ENCODE data around the gene SULT1C3.

The SULT1C3 gene

DNA sequence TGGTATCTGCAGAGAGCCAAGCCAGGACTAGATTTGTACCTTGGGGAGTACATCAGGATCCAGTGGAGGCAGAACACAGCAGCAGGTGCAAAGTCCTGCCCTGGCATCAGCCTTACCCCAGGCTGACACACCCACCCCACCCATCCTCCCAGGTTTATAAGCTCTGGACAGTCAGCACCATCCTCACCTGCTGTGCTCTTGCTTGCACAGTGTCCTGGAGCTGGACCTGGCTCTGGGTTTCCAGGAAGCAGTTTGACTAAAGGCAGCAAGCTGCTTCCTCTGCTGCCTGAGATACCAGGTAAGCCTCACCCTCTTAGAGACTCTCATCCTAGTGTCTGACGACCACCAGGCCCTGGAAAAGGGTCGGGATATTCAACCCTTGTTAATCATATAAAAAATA lies at the start of gene SULT1C3:
TSS of gene SULT1C3 (plus strand) at position 183 of the 400 bp plus-strand sequence. CDS start 7,227 bp downstream, outside the sequence.
- DNase-seq, result no peak

DNA sequence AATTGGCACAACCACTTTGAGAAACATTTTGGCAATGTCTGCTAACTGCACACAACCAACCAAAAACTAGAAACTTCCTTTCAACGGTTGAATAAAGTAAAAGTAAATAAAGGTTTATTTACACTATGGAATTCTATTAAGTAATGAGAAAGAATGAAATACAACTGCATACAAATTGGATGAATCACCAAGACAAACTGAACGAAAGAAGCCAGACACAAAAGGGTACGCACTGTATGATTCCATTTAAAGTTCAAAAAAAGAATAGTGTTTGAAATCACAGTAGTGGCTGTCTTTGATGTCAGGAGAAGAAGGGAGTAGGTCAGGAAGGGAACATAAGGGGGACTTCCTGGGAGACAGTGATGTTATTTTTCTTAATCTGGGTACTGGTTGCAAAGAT lies 46.5 kb upstream of the SULT1C3 start:
- no peak for DNase-seq

DNA sequence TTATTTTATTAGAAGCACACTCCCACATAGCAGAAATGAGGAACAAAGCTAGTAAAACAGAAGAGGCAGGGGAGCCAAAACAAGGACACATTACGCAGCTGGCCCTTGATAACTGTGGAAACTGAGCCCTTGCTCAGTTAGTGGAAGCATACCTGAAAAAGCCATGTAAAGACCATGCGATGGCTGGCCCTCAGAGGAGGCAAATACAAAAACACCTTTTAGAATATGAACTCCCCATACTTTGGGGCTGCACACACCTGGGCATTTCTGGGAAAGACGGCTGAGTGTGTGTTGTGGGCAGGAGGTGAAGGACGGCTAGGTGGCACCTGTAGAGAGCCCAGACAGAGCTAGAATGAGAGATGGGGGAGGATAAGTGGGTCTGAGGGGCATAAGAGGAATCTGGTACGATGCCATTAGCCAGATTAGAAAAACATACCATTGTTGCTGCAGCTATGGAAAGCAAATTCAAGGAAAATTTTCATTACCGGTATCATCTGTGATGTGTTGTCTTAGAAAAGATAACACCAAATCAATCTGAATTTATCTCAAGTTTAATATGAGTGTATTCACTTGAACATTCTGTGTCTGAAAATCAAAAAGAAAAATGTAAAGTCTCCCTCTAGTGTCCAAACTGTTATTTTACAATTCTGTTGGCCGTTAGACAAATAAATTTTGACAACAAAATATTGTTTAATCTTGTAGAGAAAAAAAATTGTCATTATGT lies 45.2 kb upstream of the SULT1C3 start:
- no peak for DNase-seq

DNA sequence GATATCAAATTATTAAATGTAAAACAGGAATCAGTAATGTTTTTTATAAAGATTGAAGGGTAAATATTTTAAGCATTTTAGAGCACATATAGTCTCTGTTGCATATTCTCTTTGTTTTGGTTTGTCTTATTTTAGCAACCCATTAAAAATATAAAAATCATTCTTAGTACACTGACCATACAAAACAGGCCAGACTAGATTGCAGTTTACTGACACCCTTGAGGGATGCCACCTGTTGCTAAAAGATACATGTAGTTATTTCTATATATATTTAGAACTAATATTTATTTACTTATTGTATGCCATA lies 44.7 kb upstream of the SULT1C3 start:
- DNase-seq, result no peak

DNA sequence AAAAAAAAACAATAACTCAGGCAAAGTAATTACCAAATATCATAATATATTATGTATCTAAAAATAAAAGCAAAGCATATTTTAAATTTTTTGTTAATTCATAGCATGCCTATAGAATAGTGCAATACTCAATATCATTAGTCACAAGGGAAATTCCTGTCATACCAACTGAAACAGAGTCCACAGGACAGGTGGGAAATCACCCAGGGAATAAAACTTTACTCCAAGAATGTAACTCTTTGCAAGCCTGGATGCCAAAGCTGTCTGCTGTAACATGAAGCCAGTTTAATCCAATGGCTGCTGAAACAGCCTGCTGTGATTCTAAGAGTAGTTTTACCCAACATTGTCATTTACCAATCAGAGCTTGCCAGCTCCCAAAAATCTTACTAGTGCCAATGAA lies 40.0 kb upstream of the SULT1C3 start:
- DNase-seq, result no peak

DNA sequence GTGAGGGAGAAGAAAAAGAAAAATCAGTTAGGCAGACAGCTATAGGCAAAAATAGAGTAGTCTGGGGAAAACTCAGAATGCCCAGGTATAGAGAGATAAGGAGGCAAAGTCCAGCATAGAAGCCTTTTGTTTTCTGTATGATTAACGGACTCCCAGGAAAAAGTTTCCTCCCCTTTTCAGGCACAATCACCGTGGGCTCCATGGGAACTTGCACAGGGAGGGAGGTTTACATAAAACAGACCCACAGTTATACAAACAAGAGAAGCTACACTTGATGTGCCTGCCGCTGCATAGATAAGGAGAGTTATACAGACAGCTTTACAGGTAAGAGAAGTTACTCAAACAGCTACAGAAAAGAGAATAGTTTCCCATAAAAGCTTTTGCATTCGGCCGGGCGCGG lies 39.2 kb upstream of the SULT1C3 start:
- DNase-seq, result no peak

DNA sequence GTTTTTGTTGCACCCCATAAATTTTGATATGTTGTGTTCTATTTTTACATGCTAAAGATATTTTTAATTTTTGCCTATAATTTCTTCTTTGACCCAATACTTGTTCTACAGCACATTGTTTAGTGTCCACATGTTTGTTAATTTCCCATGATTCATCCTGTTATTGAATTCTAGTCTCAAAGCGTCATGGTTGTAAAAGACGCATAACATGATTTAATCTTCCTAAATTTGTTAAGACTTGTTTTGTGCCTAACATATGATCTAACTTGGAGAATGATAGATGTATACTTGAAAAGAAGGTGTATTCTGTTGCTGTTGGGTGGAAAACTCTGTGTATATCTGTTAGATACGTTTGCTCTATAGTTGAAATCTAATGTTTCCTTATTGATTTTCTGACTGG lies 27.1 kb upstream of the SULT1C3 start:
- no peak for DNase-seq

DNA sequence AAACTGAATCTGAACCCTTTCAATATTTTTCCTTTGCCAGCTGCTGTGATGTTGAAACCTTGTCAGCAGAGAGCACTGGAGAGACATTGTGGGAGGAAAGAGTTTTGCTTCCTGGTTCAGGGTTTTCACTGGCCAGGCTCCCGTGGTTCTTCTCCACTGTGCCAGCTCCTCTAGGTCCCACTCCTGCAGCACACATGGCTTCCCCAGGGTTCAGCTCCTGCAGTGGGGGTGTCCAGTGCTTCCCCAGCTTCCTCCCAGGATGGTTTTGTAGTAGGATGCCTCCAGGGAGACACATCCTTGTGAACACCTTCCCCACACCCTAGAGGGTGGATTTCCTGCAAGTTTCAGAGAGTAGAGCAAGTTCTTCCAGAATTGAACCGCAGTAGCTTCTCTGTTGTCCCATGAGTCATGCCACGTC lies 24.0 kb upstream of the SULT1C3 start:
- DNase-seq, result peak; percentile 67

DNA sequence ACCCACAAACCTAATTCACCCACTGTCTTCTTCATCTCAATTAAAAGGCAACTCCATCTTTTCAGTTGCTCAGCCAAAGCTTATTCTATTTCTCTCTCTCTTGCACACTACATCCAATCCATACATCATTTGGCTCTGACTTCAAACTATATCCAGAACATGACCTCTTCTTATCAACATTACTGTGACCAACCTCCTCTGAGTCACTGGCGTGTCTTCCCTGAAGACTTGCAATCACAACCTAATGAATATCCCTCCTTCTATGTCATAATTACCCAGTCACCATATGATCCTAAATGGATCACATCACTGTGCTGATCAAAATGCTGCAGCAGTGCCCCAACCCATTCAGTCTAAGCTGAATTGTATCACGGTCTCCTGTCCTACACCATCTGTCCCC lies 22.6 kb upstream of the SULT1C3 start:
- no peak for DNase-seq

DNA sequence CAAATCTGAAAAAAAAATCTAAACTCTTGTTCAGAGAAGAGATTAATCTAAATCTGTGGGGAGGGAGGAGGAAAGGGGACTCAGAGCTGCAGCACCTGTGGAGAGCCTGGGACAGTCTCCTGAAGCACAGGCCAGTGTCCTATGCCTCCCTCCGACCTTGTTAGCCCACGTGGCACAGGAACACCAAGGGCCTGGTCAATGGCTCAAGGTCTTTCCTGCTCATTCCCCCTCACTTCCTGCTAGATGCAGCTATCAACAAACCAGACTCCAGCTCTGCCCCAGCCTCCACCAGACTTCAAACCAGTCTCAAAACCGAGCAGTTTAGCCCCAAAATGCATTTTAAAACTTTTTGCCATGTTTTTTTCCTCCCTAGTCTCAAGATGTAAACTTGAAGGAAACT lies 20.1 kb upstream of the SULT1C3 start:
- DNase-seq, result no peak

DNA sequence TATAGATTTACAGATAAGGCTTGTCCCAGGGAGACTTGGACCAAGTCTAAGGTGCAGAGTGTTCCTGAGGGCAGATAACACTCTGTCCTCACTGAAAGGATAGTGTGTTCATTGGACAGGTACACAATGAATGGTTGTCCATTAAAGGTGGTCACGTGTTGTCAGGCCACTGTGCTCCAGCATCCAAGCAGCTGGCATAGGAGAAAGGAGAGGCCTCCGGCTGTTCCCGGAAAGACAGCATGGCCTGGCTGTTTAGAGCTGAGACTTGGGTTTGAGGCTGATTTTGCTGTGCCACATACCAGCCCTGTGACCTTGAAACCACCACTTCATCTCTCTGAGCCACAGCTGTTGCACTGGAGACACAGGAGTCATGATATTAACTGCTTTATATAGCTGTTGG lies 19.6 kb upstream of the SULT1C3 start:
- no peak for DNase-seq

DNA sequence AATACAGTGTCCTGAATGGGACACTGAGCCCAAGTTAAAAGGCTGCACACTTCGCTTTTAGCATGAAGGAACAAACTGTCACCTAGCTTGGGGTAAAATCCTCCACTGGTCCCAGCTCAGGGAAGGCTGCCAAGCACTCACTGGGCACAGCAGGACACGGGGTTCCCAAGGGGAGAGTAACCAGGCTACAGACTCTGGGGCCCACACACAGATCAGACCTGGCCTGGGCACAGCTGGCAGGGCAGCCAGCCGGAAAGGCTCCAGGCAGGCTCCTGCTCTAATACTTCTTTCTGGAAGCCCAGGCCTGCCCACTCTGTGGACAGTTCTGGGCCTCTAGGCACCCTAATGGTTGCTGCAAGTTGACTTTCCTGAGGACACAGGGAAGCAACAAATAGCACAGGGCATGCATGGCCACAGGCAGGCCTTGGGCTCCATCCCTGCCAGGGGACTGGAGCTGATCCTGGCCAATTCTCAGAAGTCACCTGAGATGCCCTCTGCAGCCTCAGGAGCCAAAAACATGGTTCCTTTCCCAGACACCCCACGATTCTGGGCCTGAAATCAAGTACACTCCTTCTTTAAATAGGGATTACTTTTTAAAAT lies 18.7 kb upstream of the SULT1C3 start:
- DNase-seq, result no peak

DNA sequence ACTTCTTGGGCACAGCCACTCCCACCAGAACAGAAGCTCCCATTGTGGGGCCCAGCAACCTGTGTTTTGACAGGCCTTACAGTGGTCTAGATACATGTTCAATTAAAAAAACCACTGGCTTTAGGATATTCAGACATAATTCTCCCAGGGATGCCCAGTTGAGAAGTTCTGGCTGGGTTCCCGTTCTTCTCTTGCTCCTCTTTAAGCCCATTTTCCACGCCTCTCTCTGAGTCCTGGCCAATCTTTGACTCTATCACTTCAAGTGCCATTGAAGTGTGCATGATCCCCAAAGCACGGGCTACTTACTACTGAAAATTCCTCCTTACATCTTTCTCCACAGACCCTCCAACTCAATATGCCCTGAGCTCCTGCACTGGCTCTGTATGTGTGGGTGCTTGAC lies 17.5 kb upstream of the SULT1C3 start:
- DNase-seq, result no peak

DNA sequence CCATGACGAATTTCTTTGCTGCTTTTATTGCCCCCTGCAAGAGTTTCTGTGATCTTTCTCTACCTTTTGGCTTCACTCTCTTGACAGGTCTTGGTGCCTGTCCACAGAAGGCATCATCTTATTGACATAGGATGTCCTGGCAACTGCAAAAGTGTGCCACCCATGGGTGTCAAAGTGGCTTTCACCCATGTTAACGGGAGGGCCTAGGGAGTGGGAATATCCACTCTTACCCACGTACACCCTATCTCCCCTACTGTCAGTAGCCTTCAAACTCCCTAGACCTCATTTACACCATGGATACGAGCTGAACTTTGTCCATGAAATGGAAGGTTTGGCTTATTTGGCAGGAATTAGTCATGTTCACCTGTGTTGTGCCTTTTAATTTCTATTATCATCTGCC lies 16.2 kb upstream of the SULT1C3 start:
- no peak for DNase-seq

DNA sequence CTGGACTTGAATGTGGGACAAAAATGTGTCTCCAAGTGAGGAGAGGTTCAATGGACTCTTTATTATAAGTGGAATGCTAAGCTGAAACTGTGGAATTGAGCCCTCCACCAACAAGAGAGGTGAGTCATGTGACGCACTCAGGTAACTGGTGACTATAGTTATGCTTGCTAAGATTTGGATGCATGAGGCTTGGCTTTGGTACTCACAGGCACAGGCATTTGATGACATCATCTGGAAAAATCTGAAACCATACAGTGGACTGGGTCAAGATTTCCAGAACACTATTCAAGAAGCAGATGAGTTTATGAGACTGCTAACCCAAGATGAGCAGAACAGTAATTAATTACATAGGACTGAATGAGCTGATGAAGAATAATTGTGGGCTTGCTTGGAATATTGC lies 15.7 kb upstream of the SULT1C3 start:
- DNase-seq, result no peak

DNA sequence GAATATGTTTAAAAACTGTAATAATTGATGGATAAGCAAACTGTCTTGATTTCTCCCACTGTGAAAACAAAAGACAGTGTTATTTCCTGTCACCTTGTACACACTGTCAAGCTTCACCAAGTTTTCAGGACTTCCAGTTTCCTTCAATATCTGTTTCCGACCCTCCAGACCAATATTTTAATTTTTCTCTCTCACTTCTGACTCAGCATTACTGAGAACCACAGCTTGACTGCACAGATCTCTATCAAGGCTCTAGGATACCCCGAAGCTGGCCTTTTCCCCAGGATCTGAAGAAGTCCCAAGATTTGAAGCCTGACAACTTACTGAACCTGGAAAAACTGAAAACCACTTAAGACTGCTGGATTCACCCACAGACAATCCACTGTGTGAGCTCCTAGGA lies 13.2 kb upstream of the SULT1C3 start:
- no peak for DNase-seq

DNA sequence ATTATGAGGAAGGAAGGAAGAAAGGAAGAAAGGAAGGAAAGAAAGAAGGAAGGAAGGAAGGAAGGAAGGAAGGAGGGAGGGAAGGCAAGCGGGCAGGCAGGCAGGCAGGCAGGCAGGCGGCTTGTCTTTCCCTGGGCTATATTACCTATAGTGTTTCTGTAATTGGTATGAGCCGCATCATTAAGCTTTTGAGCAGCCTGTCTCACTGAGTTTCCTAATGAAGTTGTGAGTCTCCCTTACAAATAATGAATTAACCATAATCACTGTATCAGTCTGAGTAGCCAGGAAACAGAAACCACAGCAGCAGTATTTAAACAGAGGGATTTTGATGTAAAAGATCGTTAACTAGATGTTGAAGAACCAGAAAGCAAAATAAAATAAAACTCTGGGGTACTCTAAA lies 11.8 kb upstream of the SULT1C3 start:
- DNase-seq, result no peak

DNA sequence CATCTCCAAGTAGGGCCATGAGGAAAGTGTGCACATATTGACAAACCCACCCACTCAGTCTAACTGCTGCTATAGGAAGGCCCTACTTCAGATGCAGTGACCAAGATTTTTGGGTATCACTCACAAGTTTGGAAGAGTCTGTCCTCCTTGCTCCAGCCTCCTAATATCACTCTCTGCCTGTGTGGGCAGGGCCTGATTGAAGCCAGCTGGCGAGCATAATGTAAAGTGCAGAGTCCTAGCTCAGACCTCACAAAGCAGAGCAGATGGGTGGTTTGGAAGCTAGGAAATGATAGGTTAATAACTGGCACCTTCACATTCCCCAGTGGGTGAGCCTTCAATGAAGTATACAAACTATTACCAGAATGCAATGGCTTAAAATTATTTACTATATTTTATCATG lies 11.2 kb upstream of the SULT1C3 start:
- DNase-seq, result no peak

DNA sequence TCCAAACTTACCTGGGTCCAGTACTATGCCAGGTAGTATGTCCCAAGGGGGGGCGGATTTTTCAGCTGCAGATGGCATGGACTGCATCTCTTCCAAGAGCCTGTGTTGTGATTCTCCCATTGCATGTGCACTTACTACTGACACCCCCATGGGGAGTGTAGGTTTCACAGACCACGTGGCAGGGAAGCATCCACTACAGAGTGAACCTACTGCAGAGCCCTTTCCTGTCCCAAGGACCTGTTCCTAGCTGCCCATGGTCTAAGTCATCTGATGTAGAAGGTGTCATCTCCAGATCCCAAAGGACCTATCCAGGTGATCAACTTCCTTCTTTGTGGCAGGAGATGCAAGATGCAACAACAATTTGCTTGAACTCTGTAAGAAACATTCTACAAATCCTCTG lies 9.9 kb upstream of the SULT1C3 start:
- DNase-seq, result no peak

DNA sequence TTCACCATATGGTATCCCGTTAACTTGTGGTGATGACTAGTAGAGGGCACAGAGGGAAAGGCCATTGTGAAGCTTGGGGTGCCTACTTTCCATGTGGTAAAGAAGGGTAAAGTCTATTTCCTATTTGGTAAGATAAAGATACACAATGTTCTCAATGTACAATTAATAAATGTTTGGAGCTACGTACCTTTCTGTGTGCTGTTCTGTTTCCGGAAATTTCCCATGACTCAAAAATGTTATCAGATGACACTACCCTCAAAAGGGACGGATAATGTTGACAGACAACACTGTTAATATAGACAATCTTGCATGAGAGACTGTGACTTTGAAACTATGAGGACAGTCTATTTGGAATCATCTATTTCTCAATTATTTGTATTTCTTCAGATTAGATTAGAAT lies 4.2 kb upstream of the SULT1C3 start:
- DNase-seq, result no peak

DNA sequence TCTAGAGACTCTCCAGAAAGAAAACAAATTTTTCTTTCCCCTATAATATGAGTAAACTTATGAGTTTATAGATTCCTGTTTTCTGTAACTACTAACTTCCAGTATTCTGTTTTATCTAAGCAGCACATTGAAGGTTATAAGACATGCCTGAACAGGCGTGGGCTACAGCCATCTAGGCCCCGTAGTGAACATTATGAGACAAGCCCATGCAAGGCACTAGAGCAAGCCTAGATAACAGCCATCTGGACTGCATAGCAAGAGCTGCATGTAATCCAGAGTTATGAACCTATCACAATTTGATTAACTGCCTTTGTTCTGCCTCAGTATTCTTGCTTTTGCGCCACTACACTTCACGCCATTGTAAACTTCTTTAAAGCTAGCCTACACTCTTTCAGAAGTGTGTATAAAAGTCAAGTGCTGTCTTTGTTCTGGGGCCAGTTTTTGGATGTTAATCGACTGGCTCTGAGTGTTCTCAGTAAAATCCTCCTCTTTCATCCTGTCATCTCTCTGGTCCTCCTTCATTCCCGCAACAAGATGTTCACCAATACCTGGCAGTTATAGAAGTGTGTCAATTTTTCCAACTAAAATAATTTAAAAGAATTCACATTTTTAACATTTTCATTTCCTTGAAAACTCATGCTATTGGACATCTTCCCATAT lies 3.0 kb upstream of the SULT1C3 start:
- no peak for DNase-seq

DNA sequence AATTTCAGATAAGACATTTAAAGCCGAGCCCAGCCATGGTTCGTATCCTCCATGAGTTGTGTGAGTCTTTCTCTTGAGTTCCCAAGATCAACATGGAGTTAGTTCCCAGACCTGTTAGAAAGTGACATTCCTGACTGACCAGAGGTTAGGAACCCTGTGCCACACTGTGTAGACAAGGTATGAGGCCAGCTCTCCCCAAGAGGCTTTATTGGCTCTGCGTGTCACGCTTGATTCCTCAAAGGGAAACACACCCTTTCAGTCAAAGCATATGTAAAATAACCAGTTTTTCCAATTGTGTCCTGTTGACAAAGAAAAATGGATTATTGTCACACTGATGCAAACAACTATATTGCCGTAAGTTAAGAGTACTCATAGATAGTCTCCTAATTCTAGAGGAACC lies 1.2 kb downstream of the SULT1C3 start:
- no peak for DNase-seq

DNA sequence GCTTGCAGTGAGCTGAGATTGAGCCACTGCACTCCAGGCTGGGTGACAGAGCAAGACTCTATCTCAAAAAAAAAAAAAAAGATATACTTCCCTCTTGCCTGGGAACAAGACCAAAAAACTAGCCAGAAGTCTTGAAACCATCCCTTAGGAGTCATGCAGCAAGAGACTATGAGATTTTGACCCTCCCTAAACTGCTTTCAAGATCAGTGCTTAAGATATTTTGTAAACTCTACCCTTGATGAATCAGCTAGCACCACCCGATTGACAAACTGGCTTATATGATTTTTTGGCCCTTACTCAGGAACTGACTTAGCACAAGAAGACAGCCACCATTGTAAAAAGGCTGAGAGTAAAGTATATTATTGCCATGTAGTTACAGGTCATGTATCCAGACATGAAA lies 3.8 kb downstream of the SULT1C3 start:
- DNase-seq, result no peak

DNA sequence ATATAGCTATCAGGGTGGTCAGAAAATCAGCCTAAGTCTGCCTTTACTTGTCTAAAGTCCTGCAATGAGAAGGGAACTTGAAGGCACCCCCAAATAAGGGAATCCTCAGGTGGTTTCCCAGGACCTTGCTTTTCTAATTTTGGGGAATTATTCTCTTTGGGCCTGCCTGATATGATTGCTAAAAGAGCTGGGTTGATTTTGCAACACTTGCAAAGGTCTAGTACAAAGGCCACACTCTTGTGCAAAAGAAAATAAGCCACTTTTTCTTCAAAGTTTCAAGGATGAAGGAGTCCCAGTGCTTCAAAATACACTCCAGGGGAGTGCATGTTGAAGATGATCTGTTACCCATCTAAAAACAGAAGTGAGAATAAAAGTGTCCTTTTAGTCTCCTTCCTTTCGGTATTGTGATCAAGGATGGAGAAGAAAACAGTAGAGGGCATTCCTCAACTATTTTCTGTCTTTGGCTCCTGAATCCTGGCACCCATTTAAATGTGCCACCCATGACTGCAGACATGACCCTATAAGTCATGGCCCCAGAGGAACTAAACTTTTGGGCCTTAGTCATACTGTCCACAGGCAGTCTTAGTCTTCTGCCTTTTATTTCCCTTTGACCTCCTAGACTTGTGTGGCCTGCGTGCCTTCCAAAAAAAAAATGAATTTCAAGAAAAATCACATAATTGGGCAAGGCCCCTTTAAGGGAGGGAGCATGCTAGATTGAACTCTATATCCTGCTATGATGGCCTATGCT lies 5.1 kb downstream of the SULT1C3 start:
- DNase-seq, result peak; percentile 40
